Mesenteric fat pad (tissue), 1 donor: ENCODE results near the gene SYNE1. TPM values are rescaled to one million over a fixed set of nuclear protein-coding genes. Genes with fewer than 3 reads are reported as not detected.
"Not testable (repeated sequence)": the region's sequence is repeated elsewhere in the genome, so short reads cannot be mapped to it uniquely, and the experiment has no call there.

Experiments
- DNase-seq: peaks from one replicate; pipeline ENCODE4 v3.0.0-alpha.2; 2020; ENCODE audit warnings: low spot score
- total RNA-seq: library from RNA; stranded (reverse); fragmentation: NEBNext Ultra II Directional; extraction: Animal tissue kit (Norgen Biotek cat#: 25700); gene quantifications from one replicate; pipeline ENCODE4 v1.2.1, GENCODE V29; 2021
- donor health status: DM: yes; HTN: yes; CAD: no.

Gene SYNE1
- total RNA-seq, 1 donor from 2014 or later = 84.2 TPM

DNA sequence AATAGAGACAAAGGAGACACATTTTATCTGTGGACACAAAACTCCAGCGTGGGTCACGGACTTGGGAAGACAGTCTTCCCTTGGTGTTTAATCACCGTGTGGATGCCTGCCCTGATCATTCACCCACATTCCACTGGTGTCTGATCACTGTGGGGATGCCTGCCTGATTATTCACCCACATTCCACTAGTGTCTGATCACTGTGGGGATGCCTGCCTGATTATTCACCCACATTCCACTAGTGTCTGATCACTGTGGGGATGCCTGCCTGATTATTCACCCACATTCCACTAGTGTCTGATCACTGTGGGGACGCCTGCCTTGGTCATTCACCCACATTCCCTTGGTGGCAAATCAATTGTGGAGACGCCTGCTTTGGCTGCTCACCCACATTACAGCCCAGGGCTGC is 146.2 kb downstream of the SYNE1 start:
- not testable (repeated sequence) for DNase-seq

DNA sequence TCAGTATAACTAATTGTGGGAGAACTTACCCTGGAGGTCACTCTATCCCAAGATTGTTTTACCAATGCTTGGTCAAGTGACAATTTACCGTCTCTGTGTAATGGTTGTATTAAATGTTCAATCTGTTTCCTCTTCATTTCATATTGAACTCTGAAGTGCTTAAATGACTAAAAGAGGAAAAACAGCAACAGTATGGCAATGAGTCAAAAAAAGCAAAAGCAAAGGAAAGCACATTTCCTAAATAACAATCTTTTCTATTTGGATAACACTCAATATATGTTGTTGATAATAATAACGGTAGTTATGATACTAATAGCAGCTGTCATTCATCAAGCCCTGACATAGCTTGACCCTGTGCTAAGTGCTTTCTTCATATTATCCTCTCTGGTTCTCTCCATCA is 152.4 kb downstream of the SYNE1 start:
- no peak for DNase-seq

DNA sequence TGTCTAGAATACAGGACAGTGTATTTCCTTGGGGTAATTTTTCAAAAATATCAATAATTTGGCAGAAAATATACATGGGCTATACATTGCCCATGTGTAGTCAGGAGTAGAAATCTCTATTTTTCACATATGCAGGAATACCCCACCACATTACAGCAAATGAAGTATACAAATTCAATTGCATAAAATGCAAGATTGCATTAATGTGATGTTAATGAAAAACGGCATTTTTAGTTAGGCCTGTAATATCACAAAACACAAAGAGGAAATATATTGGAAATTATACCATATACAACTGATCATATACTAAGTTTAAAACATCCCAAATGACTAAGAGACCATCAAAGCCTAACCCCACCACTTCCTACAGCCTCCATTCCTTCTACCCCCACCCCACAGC is 154.9 kb downstream of the SYNE1 start:
- DNase-seq = no peak

DNA sequence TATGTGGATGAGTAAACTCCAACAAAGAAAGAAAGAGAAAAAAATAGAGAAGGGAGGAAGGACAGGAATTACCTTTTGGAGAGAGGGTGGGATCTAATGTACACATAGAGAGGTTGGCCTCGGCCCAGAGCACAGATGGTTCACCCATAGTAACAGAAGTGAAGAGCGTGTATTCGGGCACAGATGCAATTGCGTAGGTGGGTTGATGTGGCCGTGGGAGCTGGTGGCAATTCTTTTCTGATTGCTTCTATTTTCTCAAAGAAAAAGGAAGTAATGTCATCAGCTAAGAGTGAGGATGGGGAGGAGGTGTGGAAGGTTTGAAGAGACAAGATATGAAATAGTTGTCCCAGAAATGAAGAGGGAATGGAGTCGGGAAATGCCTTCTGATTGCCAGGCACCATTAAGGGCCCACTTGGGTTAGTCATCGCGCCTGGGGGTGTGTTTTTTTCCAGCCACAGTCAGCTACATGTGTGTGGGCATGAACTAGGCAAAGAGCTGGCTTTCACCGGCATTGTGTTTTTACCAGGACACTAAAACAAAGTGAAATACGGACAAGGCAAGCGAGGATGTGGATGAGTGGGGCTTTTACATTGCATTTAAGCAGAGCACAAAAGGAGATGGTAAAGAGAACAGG is 158.7 kb downstream of the SYNE1 start:
- DNase-seq = no peak

DNA sequence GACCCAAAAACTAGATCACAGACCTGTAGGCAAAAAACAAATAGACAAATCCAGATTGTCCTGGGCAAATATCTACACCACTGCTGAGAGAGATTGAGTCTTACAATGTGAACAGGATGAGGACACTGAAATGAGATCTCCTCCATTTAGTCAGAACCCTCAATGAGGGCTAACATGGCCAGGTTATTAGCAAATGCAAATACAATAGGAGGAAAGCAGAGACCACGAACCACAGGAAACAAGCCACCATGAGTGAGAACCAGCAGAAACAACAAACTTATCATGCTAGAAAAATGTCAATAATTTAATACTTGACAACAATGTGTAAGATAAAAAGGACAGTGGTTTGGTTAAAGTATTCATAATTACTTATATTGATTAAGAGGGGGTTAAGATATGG is 162.8 kb downstream of the SYNE1 start:
- no peak for DNase-seq

DNA sequence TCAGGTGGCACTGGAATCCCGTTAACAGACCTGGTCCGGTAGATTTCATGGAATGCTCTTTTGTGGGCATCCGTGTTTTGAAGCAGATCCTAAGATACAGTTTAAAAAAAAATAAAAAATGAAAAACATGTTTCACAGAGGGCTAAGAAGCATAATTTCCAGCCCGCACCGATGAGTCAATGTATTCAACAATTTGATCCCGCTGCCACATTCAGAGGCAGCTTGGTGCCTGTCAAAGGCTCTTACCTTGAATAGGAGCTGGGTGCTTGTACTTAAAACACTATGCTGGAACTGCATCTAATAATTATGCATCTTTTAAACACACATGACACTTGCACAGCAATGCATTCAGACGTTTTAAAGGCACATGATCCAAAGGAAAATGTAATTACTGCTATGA is 164.8 kb downstream of the SYNE1 start:
- no peak for DNase-seq

DNA sequence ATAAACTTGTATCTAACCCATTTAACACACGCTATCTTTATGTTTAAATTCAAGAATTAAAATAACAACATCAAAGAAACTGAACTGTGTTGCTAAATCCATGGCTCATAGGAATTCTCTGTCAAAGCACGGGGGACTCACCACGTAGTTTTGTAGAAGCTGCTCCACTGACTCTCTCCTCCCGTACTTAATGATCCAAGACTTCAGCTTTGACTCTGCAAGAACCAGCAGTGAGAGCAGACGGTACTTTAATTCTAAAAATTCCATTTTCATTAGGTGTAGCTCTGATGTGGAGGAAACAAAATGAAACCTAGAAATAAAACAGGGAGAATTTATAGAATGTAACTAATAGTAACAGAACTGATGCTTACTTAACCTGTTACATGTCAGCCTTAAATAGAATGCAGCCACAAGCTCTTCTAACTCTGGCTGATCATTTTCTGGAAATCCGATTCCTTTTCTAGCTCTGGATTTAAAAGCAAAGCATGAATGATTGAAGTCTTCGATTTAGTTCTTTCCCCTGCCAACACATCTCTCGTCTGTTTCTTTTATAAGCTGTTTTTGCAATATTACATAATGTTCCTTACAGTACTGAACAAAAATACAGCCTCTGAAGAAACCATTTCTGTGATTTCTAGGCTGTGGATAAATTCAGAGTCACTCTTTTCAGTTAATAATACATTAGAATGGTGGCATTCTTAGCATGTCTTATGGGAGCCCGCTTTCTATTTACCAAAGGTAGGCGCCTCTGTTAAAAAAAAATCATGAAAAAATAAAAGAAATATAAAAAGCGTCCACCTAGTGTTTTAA is 165.5 kb downstream of the SYNE1 start:
- no peak for DNase-seq

DNA sequence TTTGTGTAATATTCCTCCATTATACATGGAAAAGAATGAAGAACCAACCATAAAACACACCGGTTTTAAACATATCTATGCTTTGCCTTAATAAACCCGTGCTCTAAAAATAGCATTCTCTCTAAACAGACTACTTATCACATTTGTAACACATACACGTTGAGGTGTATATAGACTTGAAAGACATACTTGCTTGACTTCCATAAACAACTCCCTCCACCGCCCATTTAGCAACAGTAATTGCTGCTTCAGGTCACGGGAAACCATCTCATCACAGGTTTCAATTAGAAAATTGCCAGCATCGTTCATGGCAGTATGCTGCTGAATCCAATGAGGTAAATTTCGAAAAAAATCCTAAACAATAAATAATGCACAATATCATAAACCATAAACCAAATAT is 174.0 kb downstream of the SYNE1 start:
- no peak for DNase-seq

DNA sequence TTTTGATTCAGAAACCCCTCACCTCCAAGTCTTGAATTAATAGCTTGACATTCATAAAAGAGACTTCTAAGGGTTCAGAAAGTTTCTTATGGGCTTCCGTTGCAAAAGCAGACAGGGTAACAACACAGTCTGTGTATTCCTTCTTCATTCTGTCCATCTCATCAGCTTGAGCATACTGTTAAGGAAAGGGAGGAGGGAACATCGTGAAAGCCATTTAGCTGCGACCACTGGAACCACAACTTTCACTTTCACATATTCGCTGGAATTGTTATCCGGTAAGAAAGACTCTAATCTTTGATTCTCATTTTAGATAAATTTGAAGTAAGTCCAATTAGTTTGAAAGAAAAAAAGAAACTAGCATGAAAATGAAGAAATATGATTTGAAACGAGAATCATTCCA is 174.4 kb downstream of the SYNE1 start:
- DNase-seq = no peak

DNA sequence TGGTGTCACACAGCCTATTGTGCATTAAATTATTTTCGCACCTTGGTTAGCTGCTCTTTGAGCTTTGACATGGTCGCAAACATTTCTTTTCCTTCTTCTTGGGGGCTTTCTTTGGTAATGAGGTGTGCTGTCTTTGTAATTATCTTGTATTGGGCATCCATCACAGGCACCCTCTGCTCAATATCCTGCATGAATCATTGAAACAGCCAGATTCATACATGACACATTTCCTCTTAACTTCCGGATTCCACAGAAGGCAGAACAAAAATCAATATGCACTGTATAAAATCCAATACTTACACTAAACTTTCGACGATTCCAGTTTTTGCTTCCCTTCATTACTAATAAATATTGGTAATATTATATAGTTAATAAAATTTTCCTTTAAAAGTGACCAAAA is 175.6 kb downstream of the SYNE1 start:
- DNase-seq = no peak

DNA sequence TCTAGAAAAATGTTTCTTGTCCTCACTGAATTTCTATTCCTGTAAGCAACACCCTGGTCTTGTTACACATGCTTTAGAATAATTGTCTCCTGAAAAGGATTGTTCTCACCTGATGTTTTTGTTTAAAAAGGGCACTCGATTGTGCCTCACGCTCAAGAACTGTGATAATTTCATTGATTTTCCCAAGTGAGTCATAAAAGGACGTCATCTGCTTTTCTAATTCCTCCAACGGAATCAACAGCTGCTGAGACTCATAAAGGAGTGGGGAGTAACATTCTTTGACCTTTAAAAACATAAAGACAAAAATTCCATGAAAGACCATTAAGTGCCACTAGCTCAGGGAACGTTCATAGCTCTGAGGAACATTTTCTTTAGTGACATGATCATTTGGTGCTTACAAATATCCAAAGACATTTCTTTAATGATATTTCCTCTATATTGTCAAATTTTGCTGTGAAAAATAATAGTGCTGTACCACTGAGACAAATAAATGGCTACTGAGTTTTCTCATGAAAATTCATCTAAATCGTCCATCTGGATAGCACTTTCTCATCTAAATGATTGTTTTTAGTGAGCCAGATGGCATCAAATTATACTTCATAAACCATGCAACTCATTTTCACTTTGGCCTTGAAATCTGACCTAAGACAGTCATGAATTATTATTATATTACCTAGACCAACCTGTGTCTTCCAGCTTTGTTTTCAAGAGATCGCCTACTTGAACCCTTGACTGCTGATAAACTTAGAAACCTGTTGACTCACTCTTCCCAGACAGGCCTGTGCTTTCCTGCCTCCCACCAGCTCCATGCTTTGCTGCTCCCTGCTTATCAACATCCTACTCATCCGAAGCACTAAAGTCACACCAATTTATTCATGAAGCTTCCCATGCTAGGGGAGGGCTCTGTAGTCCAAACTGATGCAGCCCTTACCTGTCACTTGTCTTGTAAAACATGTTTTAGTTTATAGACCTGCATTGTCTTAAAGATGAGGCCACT is 178.2 kb downstream of the SYNE1 start:
- no peak for DNase-seq

DNA sequence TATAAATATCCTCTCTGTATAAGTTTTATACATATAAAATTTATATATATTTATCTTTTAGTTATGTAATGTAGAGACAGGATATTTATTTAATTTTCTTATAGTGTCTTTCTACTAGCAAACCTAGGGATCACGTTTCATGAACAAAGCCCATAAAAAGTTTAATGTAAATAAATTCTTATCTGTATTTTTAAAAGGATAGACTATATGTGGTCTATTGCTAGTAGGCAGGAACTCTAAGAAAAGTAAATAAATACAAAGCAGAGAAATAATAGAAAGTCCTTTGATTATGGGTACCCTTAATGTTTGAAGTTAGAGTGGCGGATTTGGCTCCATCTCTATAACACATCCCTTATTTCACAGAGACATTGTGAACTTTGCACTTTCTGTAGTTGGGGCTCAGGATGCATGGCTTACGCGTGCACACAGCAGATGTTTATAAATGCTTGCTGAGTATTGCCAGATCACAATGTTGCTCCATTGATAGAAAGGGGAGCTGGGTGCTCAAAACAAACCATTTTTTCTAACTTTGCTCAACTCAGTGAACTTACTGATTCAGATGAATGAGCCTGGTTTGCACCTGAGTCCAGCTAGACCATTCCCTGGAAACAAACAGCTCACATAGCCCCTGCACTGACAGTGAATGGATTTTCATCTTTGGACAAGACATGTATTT is 179.1 kb downstream of the SYNE1 start:
- no peak for DNase-seq

DNA sequence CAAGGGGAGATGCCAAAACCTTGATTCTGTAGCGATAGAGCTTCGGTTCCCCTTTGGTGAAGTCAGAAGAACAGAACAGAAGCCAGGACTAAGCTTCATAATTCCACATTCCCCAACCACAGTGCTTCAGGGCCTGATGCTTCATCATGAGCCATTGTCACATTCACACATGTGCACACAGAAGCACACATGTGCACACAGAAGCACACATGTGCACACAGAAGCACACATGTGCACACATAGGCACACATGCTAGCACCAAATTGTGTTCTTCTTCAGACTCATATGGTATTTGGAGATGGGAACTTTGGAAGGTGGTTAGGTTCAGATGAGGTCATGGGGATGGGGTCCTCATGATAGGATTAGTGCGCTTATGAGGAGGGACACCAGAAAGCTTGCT is 183.2 kb downstream of the SYNE1 start:
- no peak for DNase-seq

DNA sequence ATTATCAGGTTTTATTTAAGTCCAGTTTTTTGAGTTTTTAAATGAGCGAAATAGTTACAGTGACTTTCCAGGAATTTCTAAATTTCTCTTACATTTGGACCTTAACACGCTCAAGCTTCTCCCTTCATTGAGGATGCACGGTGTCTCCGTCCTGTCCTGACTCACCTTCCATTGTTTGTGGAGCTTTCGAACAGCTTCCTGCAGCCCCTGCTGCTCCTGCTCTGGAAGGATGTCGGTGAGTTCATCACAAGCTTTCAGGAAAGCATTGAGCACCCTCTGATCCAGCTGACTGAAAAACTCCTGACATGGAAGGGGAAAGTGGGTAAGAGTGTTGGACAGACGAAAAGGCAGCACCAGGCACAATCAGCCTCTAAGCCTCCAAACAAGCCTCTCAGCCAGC is 183.7 kb downstream of the SYNE1 start:
- no peak for DNase-seq

DNA sequence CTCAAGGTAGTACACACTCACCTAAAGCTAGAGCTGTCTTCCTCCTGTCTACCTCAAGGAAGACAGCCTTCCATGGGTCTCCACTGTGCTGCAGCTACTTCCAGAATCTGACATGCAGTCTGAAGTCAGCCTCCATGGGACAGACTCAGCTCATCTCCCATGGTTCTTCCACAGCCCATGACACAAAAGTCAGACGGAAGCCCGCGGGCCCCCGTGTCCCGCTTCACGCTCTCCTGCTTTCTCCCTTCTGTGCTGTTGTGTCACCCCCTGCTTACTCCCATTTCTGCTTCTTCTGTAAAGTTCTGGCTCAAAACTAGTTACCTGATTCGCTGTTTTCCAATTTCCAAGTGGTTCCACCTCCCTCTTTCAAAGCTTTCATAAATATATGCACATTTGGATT is 184.5 kb downstream of the SYNE1 start:
- no peak for DNase-seq

DNA sequence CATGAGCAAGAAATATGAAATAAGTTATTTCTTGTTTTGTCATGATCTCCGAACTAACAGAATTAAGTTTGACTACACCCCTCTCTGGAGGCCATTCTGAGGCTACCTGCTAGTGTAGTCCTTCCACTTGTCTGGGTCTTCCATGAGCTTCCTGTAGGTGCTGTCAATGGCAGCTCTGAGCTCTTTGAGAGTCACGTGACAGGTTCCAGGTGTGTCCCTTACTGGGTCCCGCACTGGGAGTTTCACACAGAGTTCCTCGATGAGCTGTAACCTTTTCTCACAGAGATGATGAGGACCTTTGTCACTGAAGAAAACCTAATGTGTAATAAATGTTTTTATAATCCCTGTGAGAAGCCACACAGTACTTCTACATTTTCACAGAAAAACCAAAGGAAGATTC is 186.6 kb downstream of the SYNE1 start:
- no peak for DNase-seq

DNA sequence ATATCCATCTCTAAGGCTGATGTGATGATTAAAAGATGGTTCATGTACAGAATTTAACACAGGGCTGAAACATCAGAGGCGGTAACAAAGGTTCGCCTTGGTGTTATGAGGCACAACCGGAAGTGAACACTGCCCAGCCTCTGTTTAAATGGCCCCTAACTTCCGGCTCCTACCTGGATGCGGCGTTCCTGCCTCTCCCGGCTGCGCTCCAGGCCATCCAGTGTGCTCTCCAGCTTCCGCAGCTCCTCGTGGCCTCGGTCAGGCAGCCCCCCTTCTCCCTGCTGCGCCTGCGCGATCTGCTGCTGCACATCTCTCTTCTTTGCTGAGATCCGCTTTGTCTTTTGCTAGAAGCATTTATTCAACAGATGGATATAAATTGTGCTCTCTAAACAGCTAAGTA is 195.3 kb downstream of the SYNE1 start:
- DNase-seq = no peak

DNA sequence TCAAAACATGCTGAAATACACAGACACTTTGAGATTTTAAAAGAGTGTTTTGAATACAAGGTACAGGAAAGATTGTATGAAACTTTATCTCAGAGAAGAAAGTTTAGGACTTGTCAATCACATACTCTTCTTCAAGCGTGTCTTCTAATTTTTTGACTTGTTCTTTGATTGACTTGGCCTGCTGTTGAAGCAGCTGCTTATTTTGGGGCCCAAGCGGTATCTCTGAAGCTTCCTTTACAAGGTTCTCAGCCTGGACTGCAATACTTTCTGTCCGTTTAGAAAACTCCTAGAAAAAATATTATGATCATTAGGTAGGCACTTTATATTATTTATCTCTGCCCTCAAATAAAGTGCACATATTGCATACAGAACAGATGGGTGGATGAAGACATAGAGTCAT is 201.3 kb downstream of the SYNE1 start:
- no peak for DNase-seq

DNA sequence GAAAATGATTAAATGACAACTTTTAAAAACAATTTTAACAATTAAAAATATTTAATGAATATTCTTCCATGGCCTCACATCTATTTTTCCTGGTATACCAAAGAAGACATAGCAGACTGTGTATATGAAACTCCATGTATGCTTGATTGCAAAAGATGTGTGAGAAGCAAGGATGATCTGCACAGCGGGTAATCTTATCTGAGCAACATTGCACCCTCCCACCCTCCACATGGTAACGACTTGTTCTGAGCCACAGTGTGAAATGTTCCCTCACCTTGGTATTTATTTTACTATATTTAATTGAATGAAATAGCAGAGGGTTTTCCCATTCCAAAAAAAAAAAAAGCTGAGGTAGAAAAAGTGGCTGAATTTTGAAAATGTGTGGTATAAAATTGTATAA is 204.4 kb downstream of the SYNE1 start:
- DNase-seq = no peak

DNA sequence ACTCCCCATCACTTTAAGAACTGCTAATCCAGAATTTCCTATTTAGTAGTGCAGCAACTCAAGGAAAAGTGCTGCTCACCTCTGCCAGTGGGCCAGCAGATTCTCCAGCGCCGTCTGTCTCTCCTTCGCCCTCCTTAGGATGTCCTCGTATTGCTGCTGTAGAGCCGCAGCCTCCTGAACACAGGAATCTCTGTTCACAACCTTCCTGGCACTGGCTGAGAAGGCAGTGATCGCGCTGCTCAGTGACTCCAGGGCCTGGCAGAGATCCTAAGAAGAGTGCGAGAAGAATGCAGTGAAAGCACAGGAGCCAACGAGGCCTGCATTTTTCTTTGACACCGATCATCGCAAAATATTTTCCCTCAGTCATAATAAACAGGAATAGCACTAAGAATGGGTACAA is 209.0 kb downstream of the SYNE1 start:
- DNase-seq = no peak

DNA sequence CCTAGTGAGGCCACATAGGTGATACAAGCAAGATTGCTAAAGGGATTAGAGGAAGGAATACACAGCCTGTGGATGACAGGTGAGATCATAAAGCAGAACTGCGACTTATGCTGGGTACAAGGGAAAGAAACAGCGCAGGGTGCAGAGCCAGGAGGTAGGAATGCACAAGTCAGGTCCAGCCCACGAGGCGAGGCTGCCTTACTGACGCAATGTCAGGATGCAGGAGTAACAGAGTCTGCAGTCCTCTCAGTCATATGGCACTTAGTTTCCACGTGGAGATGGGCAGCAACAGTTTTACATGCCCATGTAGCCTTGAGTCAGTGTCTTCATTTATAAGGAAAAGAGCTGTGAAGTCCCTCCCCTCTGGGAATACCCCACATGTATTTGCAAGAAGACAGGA is 210.9 kb downstream of the SYNE1 start:
- no peak for DNase-seq
